DND-41 (cell line): ENCODE measurements around the gene SLC43A3.

Source experiments
- ATAC-seq: fragments of 200-7000 bp; cut with Tn5 transposase; 3 replicates; pipeline ENCODE4 v1.9.1; 2021; ENCODE audit warnings: low read depth; ENCODE audit not compliant: insufficient read depth
- DNase-seq: peaks from one replicate; pipeline ENCODE4 v3.0.0-alpha.2; 2020
- H2AFZ ChIP-seq: 2 replicates; pipeline ENCODE4 v1.6.0; 2012; ENCODE audit warnings: low read depth, low read length
- H3K27ac ChIP-seq: 2 replicates; pipeline ENCODE4 v1.5.1; 2012; ENCODE audit warnings: low read length, inconsistent platforms
- H3K27me3 ChIP-seq: fragments of 200-600 bp; sonication (generic); 2 replicates; pipeline ENCODE4 v1.6.0; 2012; ENCODE audit warnings: low read length, mild to moderate bottlenecking, inconsistent platforms; ENCODE audit not compliant: insufficient read depth, poor library complexity
- H3K36me3 ChIP-seq: 2 replicates; pipeline ENCODE4 v1.5.1; 2012; ENCODE audit warnings: low read length, inconsistent platforms; ENCODE audit not compliant: insufficient read depth
- H3K4me1 ChIP-seq: 2 replicates; pipeline ENCODE4 v1.5.1; 2012; ENCODE audit warnings: mild to moderate bottlenecking, low read length; ENCODE audit not compliant: insufficient read depth
- H3K4me2 ChIP-seq: 2 replicates; pipeline ENCODE4 v1.6.0; 2012; ENCODE audit warnings: mild to moderate bottlenecking, moderate library complexity, low read length, inconsistent platforms; ENCODE audit not compliant: insufficient read depth
- H3K4me3 ChIP-seq, 2 experiments: fragments of 200-600 bp in 1 of 2; shearing (Covaris generic) in 1 of 2; 2 replicates each; pipeline ENCODE4 v1.5.1; 2012 to 2016; ENCODE audit warnings: inconsistent platforms in 2 of 2, low read length in 2 of 2, mild to moderate bottlenecking in 2 of 2, low read depth in 1 of 2, moderate library complexity in 1 of 2
- H3K79me2 ChIP-seq: 2 replicates; pipeline ENCODE4 v1.6.0; 2012; ENCODE audit warnings: low read length, inconsistent platforms; ENCODE audit not compliant: insufficient read depth
- H3K9ac ChIP-seq: 2 replicates; pipeline ENCODE4 v1.6.0; 2012; ENCODE audit warnings: low read depth, mild to moderate bottlenecking, inconsistent platforms, low read length, moderate library complexity
- H3K9me3 ChIP-seq: 2 replicates; pipeline ENCODE4 v1.5.1; 2012; ENCODE audit warnings: low read length, moderate library complexity, mild to moderate bottlenecking, inconsistent platforms; ENCODE audit not compliant: insufficient read depth, severe bottlenecking
- H4K20me1 ChIP-seq: 2 replicates; pipeline ENCODE4 v1.6.0; 2012; ENCODE audit warnings: low read length; ENCODE audit not compliant: insufficient read depth
- EZH2 ChIP-seq: IDR thresholded peaks from 3 replicates; pipeline ENCODE4 v1.6.1; 2012; ENCODE audit warnings: borderline replicate concordance, low read depth, mild to moderate bottlenecking, moderate library complexity, low read length, inconsistent platforms; ENCODE audit not compliant: severe bottlenecking
- TF ChIP-seq, protein P1 (sequence below): IDR thresholded peaks from 2 replicates; pipeline ENCODE4 v1.5.1; 2012; ENCODE audit warnings: borderline replicate concordance, low read length, moderate library complexity, mild to moderate bottlenecking; ENCODE audit not compliant: poor library complexity, severe bottlenecking; ENCODE audit errors: extremely low read depth

The SLC43A3 gene

DNA sequence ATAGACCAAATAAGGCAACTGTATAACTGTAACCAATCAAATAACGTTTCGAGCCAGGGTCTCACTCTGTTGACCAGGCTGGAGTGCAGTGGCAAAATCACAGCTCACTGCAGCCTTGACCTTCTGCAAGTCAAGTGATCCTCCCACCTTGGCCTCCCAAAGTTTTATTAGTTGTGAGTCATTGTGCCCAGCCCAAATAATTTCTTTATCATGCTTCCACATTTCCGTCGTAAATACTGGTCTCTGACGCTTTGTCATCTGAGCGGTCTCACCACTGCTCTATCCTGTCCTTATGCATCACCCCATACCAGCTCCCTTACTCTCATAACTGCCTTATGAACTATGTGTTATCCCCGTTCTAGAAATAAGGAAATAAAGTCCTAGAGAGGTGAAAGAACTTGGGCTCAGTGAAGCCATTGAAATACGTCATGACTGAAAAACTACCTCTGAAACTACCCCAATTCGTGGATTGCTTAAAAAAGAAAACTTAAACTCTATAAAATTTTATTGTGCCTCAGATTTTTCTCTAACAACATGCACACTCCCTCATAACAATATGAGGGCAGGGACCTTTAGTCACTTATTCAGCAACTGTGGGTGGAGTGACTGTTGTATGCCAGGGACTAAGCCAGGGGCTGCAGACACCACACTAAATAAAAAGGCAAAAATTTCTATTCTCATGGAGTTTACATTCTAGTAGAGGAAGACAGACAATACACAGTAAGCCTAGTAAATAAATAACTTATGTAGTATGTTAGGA, 17.6 kb upstream of the SLC43A3 start:
- Histone ChIP-seq H3K27ac (no peak overlapping the region), H2AFZ (no peak overlapping the region), H3K4me1 (no peaks in the 10 kb centered on the region), H3K27me3 (no peaks in the 10 kb centered on the region), H3K4me3 (no peak overlapping the region), H3K9me3 (no peaks in the 10 kb centered on the region), H3K4me2 (no peak overlapping the region), H3K9ac (no peak overlapping the region), H3K36me3 (no peaks in the 10 kb centered on the region), H4K20me1 (no peaks in the 10 kb centered on the region), H3K79me2 (no peaks in the 10 kb centered on the region)
- ATAC-seq (no peak), DNase-seq (no peak)
- TF ChIP-seq, protein P1, sequence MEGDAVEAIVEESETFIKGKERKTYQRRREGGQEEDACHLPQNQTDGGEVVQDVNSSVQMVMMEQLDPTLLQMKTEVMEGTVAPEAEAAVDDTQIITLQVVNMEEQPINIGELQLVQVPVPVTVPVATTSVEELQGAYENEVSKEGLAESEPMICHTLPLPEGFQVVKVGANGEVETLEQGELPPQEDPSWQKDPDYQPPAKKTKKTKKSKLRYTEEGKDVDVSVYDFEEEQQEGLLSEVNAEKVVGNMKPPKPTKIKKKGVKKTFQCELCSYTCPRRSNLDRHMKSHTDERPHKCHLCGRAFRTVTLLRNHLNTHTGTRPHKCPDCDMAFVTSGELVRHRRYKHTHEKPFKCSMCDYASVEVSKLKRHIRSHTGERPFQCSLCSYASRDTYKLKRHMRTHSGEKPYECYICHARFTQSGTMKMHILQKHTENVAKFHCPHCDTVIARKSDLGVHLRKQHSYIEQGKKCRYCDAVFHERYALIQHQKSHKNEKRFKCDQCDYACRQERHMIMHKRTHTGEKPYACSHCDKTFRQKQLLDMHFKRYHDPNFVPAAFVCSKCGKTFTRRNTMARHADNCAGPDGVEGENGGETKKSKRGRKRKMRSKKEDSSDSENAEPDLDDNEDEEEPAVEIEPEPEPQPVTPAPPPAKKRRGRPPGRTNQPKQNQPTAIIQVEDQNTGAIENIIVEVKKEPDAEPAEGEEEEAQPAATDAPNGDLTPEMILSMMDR = no peak
- TF ChIP-seq EZH2 = no peak

DNA sequence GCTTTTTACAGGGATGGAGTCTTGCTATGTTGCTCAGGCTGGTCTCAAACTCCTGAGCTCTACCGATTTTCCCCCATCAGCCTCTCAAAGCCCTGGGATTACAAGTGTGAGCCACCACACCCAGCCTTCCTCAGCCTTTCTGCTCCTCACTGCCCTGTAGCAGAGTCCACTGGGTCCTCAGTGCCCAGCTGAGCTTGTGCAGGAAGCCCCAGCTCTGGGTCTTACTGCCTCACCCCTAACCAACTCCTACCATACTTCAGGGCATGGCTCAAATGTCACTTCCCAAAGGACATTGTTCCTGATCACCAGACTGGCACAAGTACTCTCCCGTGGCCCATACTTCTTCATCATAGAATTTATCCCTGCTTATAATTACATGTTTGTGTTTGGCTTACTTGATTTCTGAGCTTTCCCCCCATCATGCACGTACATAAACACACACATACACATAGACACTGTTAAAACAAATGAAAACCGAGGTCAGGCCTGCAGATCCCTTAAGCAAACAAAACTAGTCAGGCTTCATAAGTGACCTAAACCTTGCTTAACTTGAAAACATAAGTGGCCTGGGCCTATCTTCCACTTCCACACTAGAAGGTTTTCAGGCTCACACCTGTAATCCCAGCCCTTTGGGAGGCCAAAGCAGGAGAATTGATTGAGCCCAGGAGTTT, 14.0 kb upstream of the SLC43A3 start:
- Histone ChIP-seq H3K79me2 (no peaks in the 10 kb centered on the region), H3K4me1 (no peaks in the 10 kb centered on the region), H3K36me3 (no peaks in the 10 kb centered on the region), H3K9me3 (no peaks in the 10 kb centered on the region), H3K4me2 (no peak overlapping the region), H3K27ac (no peak overlapping the region), H4K20me1 (no peaks in the 10 kb centered on the region), H3K9ac (no peak overlapping the region), H2AFZ (no peak overlapping the region), H3K27me3 (no peaks in the 10 kb centered on the region), H3K4me3 (no peak overlapping the region)
- TF ChIP-seq, protein P1 = no peak
- TF ChIP-seq EZH2 = no peak
- DNase-seq (no peak), ATAC-seq (no peak)

DNA sequence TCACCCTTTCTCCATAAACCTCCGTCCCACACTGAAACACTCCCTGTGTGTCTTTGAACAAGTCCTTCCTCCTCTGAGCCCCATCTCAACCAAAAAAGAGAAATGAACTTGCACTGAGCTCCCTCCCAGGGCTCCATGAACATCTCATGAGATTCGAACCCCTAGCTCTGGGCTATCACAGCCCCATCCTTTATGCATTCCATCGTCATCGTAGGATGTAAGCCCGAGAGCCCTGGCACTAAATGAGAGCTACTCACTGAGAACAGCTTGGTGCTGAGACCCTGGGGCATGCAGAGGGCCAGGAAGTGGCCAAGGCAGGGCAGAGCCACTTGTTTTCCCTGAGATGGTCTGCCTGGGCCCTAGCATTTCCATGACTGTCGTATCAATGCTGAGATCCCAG, 12.9 kb upstream of the SLC43A3 start:
- Histone ChIP-seq H3K4me1 (no peaks in the 10 kb centered on the region), H2AFZ (no peak overlapping the region), H3K27ac (no peak overlapping the region), H3K4me2 (no peak overlapping the region), H3K79me2 (no peaks in the 10 kb centered on the region), H4K20me1 (no peaks in the 10 kb centered on the region), H3K27me3 (no peaks in the 10 kb centered on the region), H3K9ac (no peak overlapping the region), H3K4me3 (no peak overlapping the region), H3K36me3 (no peaks in the 10 kb centered on the region), H3K9me3 (no peaks in the 10 kb centered on the region)
- TF ChIP-seq EZH2 = no peak
- TF ChIP-seq, protein P1 = no peak
- DNase-seq (no peak), ATAC-seq (no peak)
